Activated naive CD4-positive, alpha-beta T cell treated with anti-CD3 and anti-CD28 coated beads, Interleukin-2, amount 50 U/mL, for 72 hours (primary cell): ENCODE data around the gene CAD. TPM values are rescaled to one million over a fixed set of nuclear protein-coding genes. Genes with fewer than 3 reads are reported as not detected.

Experiments
- ATAC-seq, 2 donors: fragments of 150-1000 bp; cut with Tn5 transposase; 2 replicates each; pipeline ENCODE4 v1.10.0; 2021; ENCODE audit warnings: mild to moderate bottlenecking in 2 of 2, moderate library complexity in 2 of 2
- DNase-seq, 2 donors: peaks; one replicate each; pipeline ENCODE4 v3.0.0; 2021 to 2022; ENCODE audit warnings: low spot score in 2 of 2
- H3K27ac Mint-ChIP-seq, 2 donors: one replicate each; pipeline ENCODE4 v1.8.0; 2022; ENCODE audit warnings: mild to moderate bottlenecking in 2 of 2, mixed read lengths in 2 of 2
- H3K36me3 Mint-ChIP-seq, 2 donors: one replicate each; pipeline ENCODE4 v1.8.0; 2022; ENCODE audit warnings: mixed read lengths in 2 of 2
- H3K9me3 Mint-ChIP-seq, 2 donors: one replicate each; pipeline ENCODE4 v1.8.0; 2022; ENCODE audit warnings: mixed read lengths in 2 of 2
- total RNA-seq, 2 donors: library from RNA; stranded (reverse); gene quantifications; one replicate each; pipeline ENCODE4 v1.2.3, GENCODE V29; 2022

The CAD gene
- total RNA-seq, 2 donors from 2014 or later = 85.2 to 86.3 TPM

DNA sequence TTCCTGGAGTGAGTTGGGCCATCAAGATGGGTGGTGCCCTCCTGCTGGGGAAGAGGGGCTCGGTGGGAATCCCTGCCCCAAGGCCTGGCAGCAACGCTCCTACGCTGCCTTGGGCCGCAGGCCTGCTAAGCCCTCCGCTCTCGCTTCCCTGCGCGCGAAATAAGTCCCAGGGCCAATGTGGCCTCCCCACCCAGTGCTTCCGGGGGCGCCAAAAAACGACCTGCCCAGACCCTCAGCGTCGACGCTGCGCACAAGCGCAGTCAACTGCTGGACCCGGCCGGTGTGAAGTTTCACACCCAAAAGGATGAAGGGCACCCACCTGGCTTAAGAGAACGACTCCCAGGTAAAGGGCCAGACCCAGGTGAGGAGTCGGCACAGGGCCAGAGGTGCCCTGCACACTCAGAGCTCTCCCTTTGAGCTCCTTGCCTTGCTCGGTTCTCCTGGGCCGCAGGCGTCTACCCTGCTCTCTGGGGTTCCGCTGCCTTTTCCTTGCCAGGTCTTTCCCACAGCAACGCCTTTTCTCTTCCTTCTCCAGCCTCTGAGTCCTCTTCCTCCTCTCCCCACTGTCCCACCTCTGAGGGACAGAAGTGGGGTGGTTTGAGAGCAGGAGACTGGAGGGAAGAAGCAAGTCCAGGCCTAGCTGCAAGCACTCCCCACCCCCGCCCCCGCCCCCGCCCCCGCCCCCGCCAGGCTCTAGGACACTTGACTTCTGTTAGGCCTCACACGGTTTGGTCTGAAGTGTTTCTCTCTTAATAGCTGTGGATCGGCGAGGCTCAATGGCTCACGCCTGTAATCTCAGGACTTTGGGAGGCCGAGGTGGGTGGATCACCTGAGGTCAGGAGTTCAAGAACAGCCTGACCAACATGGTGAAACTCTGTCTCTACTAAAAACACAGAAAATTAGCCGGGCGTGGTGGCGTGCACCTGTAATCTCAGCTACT lies 58.3 kb downstream of the CAD start, which contains the start of gene DNAJC5G:
Gene DNAJC5G, plus strand, starts transcription at position 223 of the 940 bp plus-strand sequence. CDS start 1,296 bp downstream, outside the sequence.
- DNase-seq = no peak
- H3K36me3 Mint-ChIP-seq = no peaks in the 10 kb centered on the region
- no peak for ATAC-seq
- H3K27ac Mint-ChIP-seq = no peak within 1 kb of the TSS
- H3K9me3 Mint-ChIP-seq = no peaks in the 10 kb centered on the region

GRCh38 chr2:27278010-27278409 lies 60.8 kb downstream of the CAD start:
- Mint-ChIP-seq H3K27ac (no peak overlapping the region), H3K36me3 (no peaks in the 10 kb centered on the region), H3K9me3 (no peaks in the 10 kb centered on the region)
- no peak for ATAC-seq
- DNase-seq = no peak

- ATAC-seq = no peak
- H3K36me3 Mint-ChIP-seq = no peaks in the 10 kb centered on the region
- DNase-seq = no peak
- no peak overlapping the region for H3K27ac Mint-ChIP-seq
- H3K9me3 Mint-ChIP-seq = no peaks in the 10 kb centered on the region
Measured at GRCh38 chr2:27280826-27281225, 63.7 kb downstream of the CAD start.

DNA sequence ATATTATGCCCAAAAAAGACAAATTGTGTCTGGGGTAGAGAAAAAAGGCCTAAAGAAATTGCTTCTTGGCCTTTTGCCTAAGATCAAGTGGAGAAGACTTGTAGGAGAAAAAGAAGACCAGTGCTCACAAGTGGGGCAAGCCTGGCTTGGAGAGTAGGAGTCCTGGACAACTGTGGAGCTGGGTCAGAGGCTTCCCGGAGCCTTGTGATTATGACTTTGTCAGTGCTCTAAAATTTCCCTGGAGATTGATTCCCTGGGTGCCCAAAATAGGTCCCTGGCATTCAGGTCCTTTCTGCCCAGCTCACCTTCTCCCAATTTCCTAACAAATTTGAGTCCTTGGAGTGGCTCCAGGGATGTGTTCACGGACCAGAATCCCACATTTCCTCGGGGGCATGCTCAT lies 64.3 kb downstream of the CAD start:
- Mint-ChIP-seq H3K9me3 (no peaks in the 10 kb centered on the region), H3K27ac (no peak overlapping the region), H3K36me3 (no peaks in the 10 kb centered on the region)
- no peak for ATAC-seq
- DNase-seq = no peak

DNA sequence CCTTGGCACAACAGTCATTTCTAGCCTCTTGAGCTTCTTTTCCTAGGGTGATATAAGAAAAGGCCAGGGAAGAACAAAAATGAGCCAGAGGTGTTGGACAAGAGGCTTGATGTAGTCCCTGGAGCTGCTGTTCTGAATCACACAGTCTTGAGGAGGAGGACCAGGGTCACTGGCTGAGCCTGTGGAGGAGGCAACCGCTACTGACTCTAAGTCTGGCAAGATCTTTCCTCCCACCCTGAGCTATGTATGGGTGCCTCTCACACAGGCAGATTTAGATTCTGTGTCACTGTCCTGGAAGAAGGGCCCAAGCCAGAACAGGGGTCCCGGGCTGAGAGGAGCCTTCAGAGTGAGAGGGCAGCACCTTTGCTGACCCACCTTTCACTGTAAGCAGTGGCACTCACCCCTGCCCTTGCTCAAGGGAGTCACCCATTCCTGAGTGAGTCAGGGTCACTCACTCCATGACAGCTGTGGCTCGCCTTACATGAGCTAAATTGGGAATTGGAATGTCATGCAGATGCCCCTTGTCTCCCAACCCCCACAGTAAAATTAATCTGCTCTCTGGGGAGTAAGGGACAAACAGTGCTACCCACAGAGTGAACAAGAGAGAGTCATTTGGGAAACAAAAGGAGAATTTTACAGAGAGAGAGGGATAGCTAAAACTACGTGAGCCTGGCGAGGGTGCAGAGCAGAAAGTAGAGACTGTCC lies 64.8 kb downstream of the CAD start, which contains the start of gene TRIM54:
Gene TRIM54, plus strand, starts transcription at position 575 of the 705 bp plus-strand sequence. CDS start 303 bp downstream, outside the sequence.
- no peak for ATAC-seq

DNA sequence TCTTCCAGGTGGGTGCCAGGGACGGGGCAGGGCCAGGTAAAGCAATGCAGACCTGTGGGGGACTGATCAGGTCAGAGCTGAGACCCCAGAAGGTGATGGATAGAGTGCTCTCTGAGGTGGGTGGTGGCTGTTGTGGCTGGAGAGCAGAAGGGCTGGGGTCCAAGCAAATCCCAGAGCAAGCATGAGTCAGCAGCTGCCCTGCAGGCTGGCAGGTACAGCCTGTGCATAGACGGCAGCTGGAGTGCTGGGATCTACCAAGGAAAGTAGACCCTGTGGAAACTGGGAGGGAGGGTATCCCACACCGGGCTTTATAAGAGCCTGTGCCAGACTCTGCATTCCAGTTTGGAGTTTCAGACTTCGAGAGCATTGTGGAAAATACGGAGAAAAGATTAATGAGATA lies 65.7 kb downstream of the CAD start:
- DNase-seq = no peak
- H3K27ac Mint-ChIP-seq = no peak overlapping the region
- no peak for ATAC-seq
- H3K9me3 Mint-ChIP-seq = no peaks in the 10 kb centered on the region
- H3K36me3 Mint-ChIP-seq = no peaks in the 10 kb centered on the region

More for the DNA sequence above, 64.8 kb downstream of the CAD start, which contains the start of gene TRIM54:
- Mint-ChIP-seq H3K27ac (peak within 1 kb of the TSS in 1 of 2 donors; percentile 64), H3K9me3 (no peaks in the 10 kb centered on the region), H3K36me3 (no peaks in the 10 kb centered on the region)
- DNase-seq = no peak

GRCh38 chr2:27284996-27285395 lies 67.8 kb downstream of the CAD start:
- ATAC-seq (no peak), DNase-seq (no peak)
- no peaks in the 10 kb centered on the region for H3K9me3 Mint-ChIP-seq
- no peaks in the 10 kb centered on the region for H3K36me3 Mint-ChIP-seq
- no peak overlapping the region for H3K27ac Mint-ChIP-seq

- H3K9me3 Mint-ChIP-seq = no peaks in the 10 kb centered on the region
- no peak for ATAC-seq
- no peak overlapping the region for H3K27ac Mint-ChIP-seq
- no peak for DNase-seq
- H3K36me3 Mint-ChIP-seq = no peaks in the 10 kb centered on the region
Measured at GRCh38 chr2:27285481-27285880, 68.3 kb downstream of the CAD start.

DNA sequence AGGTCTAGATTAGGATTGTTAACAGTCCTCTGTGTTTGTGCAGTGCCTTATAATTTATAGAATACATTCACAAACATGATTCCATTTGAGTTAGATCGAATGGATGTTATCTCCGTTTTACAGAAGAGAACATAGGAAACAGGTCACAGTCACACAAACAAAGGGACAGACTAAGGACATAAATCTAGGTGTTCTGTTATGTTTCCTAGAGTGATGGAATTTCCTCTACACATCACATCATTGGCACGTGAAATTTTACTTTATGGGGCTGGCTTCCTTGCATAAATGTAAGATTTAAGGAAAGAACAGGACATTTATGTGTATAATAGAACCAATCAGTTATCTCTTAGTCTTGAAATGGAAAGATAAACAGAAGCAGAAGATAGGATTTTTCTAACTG lies 71.4 kb downstream of the CAD start:
- ATAC-seq = no peak
- Mint-ChIP-seq H3K36me3 (no peaks in the 10 kb centered on the region), H3K9me3 (no peaks in the 10 kb centered on the region), H3K27ac (no peak overlapping the region)
- DNase-seq = no peak

DNA sequence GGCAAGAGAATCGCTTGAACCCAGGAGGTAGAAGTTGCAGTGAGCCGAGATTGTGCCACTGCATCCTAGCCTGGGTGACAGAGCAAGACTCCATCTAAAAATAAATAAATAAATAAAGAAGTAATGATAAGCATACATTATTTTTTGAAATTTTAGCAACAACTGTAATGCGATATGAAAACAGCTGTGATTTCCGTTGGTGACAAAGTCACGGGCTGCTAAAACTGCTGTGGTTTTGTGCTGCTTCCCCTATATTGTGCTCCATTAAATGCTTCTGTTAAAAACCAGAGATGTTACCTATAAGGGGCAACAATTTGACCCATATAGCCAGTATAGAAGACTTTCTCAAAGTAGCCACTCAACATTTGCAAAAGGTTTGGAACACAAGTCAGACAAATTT lies 73.4 kb downstream of the CAD start:
- no peak for ATAC-seq
- no peaks in the 10 kb centered on the region for H3K36me3 Mint-ChIP-seq

DNA sequence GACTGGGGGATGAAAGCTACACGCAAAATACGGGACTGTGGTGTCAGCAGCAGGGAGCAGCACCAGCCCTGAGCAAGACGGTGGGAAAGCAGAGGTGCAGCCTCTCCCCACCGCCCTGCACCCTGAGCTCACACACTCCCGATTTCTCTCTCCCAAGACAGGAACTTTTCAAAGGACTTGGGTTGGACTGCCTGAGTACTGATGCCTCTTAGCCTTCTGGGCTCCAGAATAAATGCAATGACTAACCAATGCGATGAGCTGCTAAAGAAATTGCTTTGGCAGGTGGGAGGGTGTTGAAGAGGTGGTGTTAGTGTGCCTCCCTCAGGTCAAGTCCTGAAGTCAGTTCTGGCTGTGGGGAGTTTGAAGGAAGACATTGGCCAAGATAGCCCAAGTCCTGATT lies 74.7 kb downstream of the CAD start:
- ATAC-seq (no peak), DNase-seq (no peak)
- Mint-ChIP-seq H3K27ac (no peak overlapping the region), H3K36me3 (no peaks in the 10 kb centered on the region), H3K9me3 (no peaks in the 10 kb centered on the region)

More for the DNA sequence above, 73.4 kb downstream of the CAD start:
- no peak for DNase-seq
- no peaks in the 10 kb centered on the region for H3K9me3 Mint-ChIP-seq
- no peak overlapping the region for H3K27ac Mint-ChIP-seq

Other genes with a start within 250 kb of the CAD start
- 1 to 10 TPM; 4.0 to 4.2 TPM for gene MAPRE3, start 246.7 kb upstream of the CAD start, total RNA-seq
- 10 to 100 TPM; 54.3 to 68.0 TPM for gene TMEM214, start 184.4 kb upstream of the CAD start, total RNA-seq
- gene AGBL5, start 165.7 kb upstream of the CAD start, total RNA-seq = 10 to 100 TPM; 14.1 to 21.6 TPM
- gene OST4, start 145.7 kb upstream of the CAD start, total RNA-seq = 100 to 1,000 TPM; 263 to 344 TPM
- gene EMILIN1, start 138.8 kb upstream of the CAD start, total RNA-seq = under 1 TPM; 0.52 to 0.78 TPM
- 10 to 100 TPM; 10.6 to 16.3 TPM for gene KHK, start 130.6 kb upstream of the CAD start, total RNA-seq
- 10 to 100 TPM in 1 of 2 donors, under 1 TPM in 1; 0.50 to 15.8 TPM for gene CGREF1, start 98.2 kb upstream of the CAD start, total RNA-seq
- under 1 TPM; 0.43 to 0.56 TPM for gene ABHD1, start 93.6 kb upstream of the CAD start, total RNA-seq
- 10 to 100 TPM; 49.8 to 52.9 TPM for gene PREB, start 82.7 kb upstream of the CAD start, total RNA-seq
- not detected for gene PRR30, start 78.0 kb upstream of the CAD start, total RNA-seq
- gene TCF23, start 68.4 kb upstream of the CAD start, total RNA-seq = under 1 TPM in 1 of 2 donors, not detected in 1; 0.07 TPM
- gene ATRAID, start 5.3 kb upstream of the CAD start, total RNA-seq = 10 to 100 TPM; 58.8 to 59.1 TPM
- gene SLC5A6, start 5.1 kb upstream of the CAD start, total RNA-seq = 10 to 100 TPM; 40.7 to 42.0 TPM
- under 1 TPM; 0.68 to 0.88 TPM for gene SLC30A3, start 45.7 kb downstream of the CAD start, total RNA-seq
- not detected for gene DNAJC5G, start 58.1 kb downstream of the CAD start, total RNA-seq
- not detected for gene TRIM54, start 65.1 kb downstream of the CAD start, total RNA-seq
- 1 to 10 TPM; 1.6 to 3.6 TPM for gene UCN, start 91.1 kb downstream of the CAD start, total RNA-seq
- 100 to 1,000 TPM in 1 of 2 donors, 10 to 100 TPM in 1; 90.1 to 111 TPM for gene MPV17, start 105.7 kb downstream of the CAD start, total RNA-seq
- 10 to 100 TPM; 62.1 to 76.0 TPM for gene GTF3C2, start 139.4 kb downstream of the CAD start, total RNA-seq
- gene EIF2B4, start 153.0 kb downstream of the CAD start, total RNA-seq = 10 to 100 TPM; 34.2 to 51.1 TPM
- 10 to 100 TPM; 56.4 to 82.1 TPM for gene SNX17, start 153.2 kb downstream of the CAD start, total RNA-seq
- 10 to 100 TPM; 10.7 to 12.4 TPM for gene ZNF513, start 163.4 kb downstream of the CAD start, total RNA-seq
- gene PPM1G, start 192.2 kb downstream of the CAD start, total RNA-seq = 100 to 1,000 TPM; 122 to 127 TPM
- 10 to 100 TPM; 76.0 to 80.8 TPM for gene NRBP1, start 211.3 kb downstream of the CAD start, total RNA-seq
- 1 to 10 TPM; 7.9 to 8.3 TPM for gene KRTCAP3, start 225.0 kb downstream of the CAD start, total RNA-seq